Measurements from ENCODE around the gene TLK1. TPM values are rescaled to one million over a fixed set of nuclear protein-coding genes. Genes with fewer than 3 reads are reported as not detected.
A peak's percentile ranks its signal among the peaks of the same experiment; 100 is the strongest.

TLK1 gene
- total and polyA plus RNA-seq, 9 of the 15 experiments (the other 6 are each of a cell fraction or from before 2014, with no cell fraction given), result 20.2 to 101 (median 40.5) TPM

- CTCF ChIA-PET (ENCODE audit: low intra/inter-chr PET ratio), result no interaction called here
- ATAC-seq (no peak), FAIRE-seq (no peak), DNase-seq (ENCODE audit: extremely low read depth in 1 of 4, low spot score in 3 of 4) (no peak)
- H3K79me2 ChIP-seq (ENCODE audit: control insufficient read depth, insufficient read depth, low read length), result peaks cover 99% of the 10 kb centered on the region
- intact Hi-C loops (cut with micrococcal nuclease), result no loop called here
- no peaks in the 10 kb centered on the region; the same call in 2 of the 3 replicates for H3K36me3 ChIP-seq (ENCODE audit: control insufficient read depth, insufficient read depth, low read length)
- H3K4me1 ChIP-seq (replicated peaks in 1 of 2; ENCODE audit: control insufficient read depth in 2 of 2, insufficient read depth in 2 of 2, low read length in 2 of 2), result peaks cover 8 to 41% of the 10 kb centered on the region in 2 experiments; a peak in 4 of 5 replicates
- peak overlapping the region; percentile 62; the same call in 1 of the 2 replicates for H3K4me2 ChIP-seq (ENCODE audit: insufficient read depth, low read length)
- no TSS peak for BruUV-seq (replicated peaks)
- POLR2A ChIA-PET, result interaction anchor here (1.0 to 5.8 kb wide), 3 partner anchors 13 to 28 kb away, joined by 3 to 34 read pairs (median 3); no protein-coding TSS in a partner anchor
- no peak overlapping the region for H3K4me3 ChIP-seq
- H3K27ac ChIP-seq (ENCODE audit: extremely low read depth, low read depth, low read length), result peak overlapping the region; percentile 74; the same call in 2 of the 3 replicates
- peaks cover 15% of the 10 kb centered on the region; the same call in 1 of the 2 replicates for H4K20me1 ChIP-seq (replicated peaks; ENCODE audit: control insufficient read depth, insufficient read depth, low read length)
- peak overlapping the region; percentile 2 to 57; a peak in 2 of 4 replicates for H3K9ac ChIP-seq (ENCODE audit: insufficient read depth in 1 of 2, low read depth in 2 of 2, low read length in 2 of 2)
- H3K9me1 ChIP-seq (ENCODE audit: control insufficient read depth, insufficient read depth, low read length), result peaks cover 4% of the 10 kb centered on the region
- H3K9me3 ChIP-seq (replicated peaks; ENCODE audit: control insufficient read depth, insufficient read depth, low read depth, low read length), result no peaks in the 10 kb centered on the region
- no peak overlapping the region for H2AFZ ChIP-seq (ENCODE audit: low read depth, low read length)
- in situ Hi-C loops (cut with MboI), result no loop called here
- H3K27me3 ChIP-seq (ENCODE audit: control insufficient read depth in 2 of 2, insufficient read depth in 2 of 2, low read length in 2 of 2), result no peaks in the 10 kb centered on the region
- 61% methylated on average over 4 of the region's 4 CpGs for WGBS (ENCODE audit: insufficient coverage, low coverage, missing lambda C conversion rate)
- TF ChIP-seq SFPQ (IDR thresholded peaks at IDR 0.05; ENCODE audit: low read depth, low read length), result no peak
- no peak for TF ChIP-seq PHF21A (IDR thresholded peaks at IDR 0.05; ENCODE audit: borderline replicate concordance, low read depth)
- no peak for TF ChIP-seq ZNF318 (IDR thresholded peaks at IDR 0.05; ENCODE audit: borderline replicate concordance in 1 of 2, low read depth in 1 of 2)
- TF ChIP-seq ETS2 (tag; IDR thresholded peaks at IDR 0.05; ENCODE audit: borderline replicate concordance, poor library complexity, severe bottlenecking), result no peak
- no peak for TF ChIP-seq ZNF224 (CRISPR knock-in tag; IDR thresholded peaks at IDR 0.05)
- no peak for TF ChIP-seq THRB (CRISPR knock-in tag; conservative IDR thresholded peaks at IDR 0.05)
- TF ChIP-seq VEZF1 (CRISPR knock-in tag; IDR thresholded peaks at IDR 0.05), result no peak
Observed at GRCh38 chr2:171136024-171136423, 24.7 kb downstream of the TLK1 start.

Measured in K562 (cell line).